Cardiac fibroblast (primary cell): ENCODE data around the gene IMMP2L.

Source experiments
- DNase-seq, 2 donors: peaks; one replicate each; pipeline versions ENCODE4 v3.0.0 to v3.0.0-alpha.2; 2010; ENCODE audit warnings: low read depth in 2 of 2
- H3K4me3 ChIP-seq, 2 donors: replicated peaks in 1 of 2; 1 replicate in 1 of 2; 2 replicates in 1 of 2; pipeline ENCODE4 v1.5.1; 2011; ENCODE audit warnings: low read depth in 2 of 2, low read length in 2 of 2, mild to moderate bottlenecking in 2 of 2, moderate library complexity in 1 of 2
- TF ChIP-seq, protein P1 (sequence below): IDR thresholded peaks from one replicate; pipeline ENCODE4 v1.5.1; 2011; ENCODE audit warnings: low read depth, mild to moderate bottlenecking, low read length, inconsistent platforms

IMMP2L gene

DNA sequence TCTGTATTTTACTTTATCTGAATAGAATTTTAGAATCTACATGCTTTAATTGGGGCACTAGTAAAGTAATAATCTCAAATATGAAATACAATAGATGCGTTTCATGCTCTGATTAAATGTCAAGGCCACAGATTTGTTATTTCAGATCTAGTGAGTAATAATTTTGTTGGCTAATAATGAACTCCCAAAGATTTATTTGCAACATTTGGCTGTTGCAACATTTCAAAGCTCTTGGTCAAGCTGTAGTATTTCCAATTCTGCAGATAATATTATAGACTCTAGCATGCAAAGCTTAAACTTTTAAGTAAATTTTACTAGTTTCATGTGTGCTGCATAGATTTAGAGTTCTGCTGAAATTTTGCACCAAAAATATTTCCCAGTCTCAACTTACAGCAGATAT, 454.7 kb downstream of the IMMP2L start:
- H3K4me3 ChIP-seq, result no peak overlapping the region
- TF ChIP-seq, protein P1, sequence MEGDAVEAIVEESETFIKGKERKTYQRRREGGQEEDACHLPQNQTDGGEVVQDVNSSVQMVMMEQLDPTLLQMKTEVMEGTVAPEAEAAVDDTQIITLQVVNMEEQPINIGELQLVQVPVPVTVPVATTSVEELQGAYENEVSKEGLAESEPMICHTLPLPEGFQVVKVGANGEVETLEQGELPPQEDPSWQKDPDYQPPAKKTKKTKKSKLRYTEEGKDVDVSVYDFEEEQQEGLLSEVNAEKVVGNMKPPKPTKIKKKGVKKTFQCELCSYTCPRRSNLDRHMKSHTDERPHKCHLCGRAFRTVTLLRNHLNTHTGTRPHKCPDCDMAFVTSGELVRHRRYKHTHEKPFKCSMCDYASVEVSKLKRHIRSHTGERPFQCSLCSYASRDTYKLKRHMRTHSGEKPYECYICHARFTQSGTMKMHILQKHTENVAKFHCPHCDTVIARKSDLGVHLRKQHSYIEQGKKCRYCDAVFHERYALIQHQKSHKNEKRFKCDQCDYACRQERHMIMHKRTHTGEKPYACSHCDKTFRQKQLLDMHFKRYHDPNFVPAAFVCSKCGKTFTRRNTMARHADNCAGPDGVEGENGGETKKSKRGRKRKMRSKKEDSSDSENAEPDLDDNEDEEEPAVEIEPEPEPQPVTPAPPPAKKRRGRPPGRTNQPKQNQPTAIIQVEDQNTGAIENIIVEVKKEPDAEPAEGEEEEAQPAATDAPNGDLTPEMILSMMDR, result no peak
- DNase-seq, result peak; percentile 50 to 74

DNA sequence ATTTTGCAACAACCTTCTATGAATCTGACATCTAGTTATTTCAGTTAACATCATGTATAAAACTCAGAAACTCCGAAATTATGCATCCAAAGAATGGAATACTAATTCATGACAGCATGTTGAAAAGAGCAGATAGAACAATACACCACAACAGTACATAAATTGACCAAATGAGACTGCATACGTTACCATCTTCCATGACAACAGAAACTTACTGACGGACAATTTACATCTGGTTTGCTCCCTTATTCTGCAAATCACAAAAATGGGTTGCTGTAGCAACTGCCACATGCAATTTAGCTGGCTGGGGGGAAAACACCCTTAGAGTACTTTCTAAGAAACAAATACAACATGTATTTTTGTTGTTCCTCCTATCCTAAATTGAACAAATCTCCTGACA, 457.0 kb downstream of the IMMP2L start:
- H3K4me3 ChIP-seq, result no peak overlapping the region
- TF ChIP-seq, protein P1, result no peak
- no peak for DNase-seq

DNA sequence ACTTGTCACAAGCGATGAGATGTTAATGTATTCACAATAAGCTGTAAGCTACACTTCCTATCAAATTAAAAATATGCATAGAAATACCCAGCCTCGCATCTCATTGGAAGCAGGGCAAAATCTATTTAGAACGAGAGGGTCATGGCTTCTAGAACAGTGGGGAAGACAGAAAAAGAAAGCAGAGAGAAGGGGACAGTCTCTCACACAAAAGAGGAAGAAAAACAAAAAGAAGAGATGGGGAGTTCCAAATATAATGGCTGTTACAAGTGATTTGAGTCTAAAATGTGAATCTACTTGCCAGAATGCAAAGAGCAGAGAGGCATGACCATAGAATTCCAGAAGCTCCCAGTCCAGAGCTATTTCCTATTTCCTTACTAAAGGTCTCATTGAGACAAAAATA, 457.6 kb downstream of the IMMP2L start:
- TF ChIP-seq, protein P1, result no peak
- no peak for DNase-seq
- no peak overlapping the region for H3K4me3 ChIP-seq

DNA sequence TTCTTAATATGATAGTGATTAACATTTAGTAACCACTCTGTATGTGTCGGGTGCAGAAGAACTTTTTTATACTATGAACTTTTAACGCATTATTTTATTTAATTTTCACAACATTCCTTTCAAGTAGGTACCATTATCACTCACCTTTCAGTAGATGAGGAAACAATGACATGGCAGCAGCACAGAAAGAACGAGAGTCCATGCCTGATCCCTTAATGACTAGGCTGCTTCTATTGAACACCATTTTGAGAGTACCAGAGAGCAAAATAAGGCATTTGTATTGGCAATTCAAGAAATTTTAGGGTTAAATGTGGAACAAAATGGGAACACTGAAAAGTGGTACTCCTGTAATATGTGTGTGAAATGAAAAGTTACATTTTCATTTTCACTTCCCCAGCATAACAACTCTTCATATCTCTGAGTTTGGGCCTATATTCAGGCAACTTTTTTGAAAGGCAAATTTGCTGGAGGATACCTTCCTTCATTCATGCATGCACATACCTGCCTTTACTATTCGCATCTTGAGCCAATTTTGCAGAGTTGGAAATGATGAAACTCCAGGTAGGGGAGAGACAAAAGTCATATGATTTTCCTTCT, 458.5 kb downstream of the IMMP2L start:
- no peak overlapping the region for H3K4me3 ChIP-seq
- no peak for DNase-seq
- TF ChIP-seq, protein P1, result no peak

DNA sequence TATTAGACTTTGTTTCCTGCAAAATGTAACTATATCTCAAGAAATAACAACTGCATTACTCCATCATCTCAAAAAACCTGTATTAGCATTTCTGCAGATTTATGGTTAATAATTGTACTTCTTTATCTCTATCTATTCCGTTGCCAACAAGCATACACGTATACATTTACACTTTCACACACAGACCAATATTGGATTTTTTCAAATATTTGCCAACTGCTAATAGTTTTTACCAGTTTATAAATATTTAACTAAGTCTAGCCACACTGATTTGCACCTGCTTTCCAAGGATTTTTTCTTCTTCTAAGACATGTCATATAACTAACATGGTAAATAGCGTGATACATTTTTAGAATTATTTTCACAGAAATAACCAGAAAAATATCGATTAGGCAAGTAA, 459.2 kb downstream of the IMMP2L start:
- TF ChIP-seq, protein P1, result no peak
- no peak for DNase-seq
- H3K4me3 ChIP-seq, result no peak overlapping the region

DNA sequence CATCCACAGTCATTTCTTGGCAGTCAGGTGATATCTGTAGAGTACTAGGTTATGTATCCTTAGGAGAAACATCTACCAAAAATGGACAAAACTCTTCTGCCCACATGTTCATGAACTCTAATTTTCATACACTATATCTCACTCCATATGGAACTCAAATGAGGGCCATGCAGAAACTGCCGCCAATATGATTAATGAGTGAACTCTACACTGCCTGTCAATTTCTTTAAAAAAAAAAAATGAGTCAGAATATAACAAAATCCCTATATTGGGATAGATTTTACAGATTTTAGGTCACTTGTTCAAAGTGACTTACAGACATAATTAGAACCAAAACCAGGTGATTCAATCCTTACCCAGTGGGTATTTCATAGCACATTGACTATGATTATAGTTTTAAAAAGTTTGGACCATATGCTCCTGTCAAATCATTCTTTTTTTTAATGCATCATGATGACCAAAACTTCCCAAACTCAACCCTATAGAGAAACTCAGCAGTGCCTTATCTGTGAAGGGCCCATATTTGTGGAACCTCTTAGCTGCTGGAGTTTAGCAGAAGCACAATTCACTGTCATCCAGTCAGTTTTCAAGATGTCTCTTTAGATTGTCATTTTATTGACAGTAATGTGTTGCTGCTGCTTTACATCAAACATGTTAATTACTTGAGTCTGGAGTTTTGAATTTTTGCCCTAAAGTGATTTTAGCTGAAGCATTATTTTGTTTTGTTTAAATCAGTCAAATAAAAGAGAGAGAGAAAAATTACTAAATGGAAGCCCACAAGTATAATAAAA, 460.2 kb downstream of the IMMP2L start:
- H3K4me3 ChIP-seq, result no peak overlapping the region
- no peak for DNase-seq
- TF ChIP-seq, protein P1, result no peak
